Epithelial cell of prostate (primary cell): ENCODE measurements around the gene ARHGAP26.

ENCODE experiments used
- DNase-seq: peaks from one replicate; pipeline ENCODE4 v3.0.0-alpha.2; 2011; ENCODE audit warnings: low read depth, low spot score
- H3K27ac ChIP-seq: fragments of 450-650 bp; 2 replicates; pipeline ENCODE4 v1.5.1; 2017; ENCODE audit warnings: mild to moderate bottlenecking

The ARHGAP26 gene

DNA sequence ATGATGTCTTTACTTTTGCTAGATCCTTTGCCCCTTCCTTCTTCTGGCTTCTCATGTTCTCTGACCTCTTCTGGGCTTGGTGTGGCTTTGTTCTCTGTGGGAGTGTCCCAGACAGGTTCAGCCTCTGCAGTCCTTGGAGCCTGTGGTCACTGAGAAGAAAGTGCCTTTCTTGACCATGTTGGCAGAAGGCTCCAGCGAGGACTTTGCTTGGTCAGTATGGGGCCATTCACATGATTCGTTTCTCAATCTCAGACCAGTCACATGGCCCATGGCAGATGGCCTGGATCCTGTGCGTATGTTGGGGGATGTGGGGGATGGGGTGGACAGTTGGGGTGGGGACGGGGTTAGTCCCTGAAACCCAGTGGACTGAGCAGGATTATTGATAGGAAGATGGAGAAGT is 274.1 kb downstream of the ARHGAP26 start:
- DNase-seq: no peak
- H3K27ac ChIP-seq: no peak overlapping the region

DNA sequence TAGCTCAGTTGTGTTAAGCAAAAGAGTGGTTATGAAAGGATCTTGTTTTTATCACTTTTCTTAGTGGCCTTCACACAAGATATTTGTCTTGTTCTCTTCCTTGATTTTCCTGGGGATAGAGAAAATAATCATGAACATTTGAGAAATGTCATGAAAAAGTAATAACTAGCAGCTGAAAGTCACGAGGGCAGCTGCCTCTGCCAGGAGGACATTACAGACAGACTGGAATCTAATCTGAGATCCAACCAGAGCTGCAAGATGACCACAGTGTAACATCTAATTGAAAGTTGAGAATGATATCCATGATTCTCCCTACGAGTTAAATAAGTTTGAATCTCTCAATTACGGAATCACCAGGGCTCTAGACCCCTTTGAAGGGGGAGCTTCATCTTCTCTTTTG is 274.9 kb downstream of the ARHGAP26 start:
- no peak for DNase-seq
- no peak overlapping the region for H3K27ac ChIP-seq

DNA sequence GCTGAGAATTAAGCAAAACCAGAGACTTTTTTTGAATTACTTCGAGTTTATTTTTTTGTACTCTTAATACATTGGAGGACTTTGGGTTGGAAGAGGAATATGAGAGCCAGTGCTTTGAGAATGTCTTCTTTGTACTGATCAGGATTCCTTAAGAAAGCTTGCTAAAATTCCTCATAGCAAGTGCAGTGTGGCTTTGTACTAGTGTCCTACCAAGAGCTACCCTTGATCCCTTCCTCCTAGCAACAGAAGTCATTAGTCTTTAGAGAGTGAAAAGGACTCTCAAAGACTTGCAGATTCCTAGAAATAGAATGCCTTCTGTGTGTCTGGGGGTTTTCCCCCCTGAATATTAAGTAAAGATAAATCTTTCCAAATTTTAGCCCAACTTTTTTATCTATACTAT is 276.1 kb downstream of the ARHGAP26 start:
- DNase-seq: no peak

DNA sequence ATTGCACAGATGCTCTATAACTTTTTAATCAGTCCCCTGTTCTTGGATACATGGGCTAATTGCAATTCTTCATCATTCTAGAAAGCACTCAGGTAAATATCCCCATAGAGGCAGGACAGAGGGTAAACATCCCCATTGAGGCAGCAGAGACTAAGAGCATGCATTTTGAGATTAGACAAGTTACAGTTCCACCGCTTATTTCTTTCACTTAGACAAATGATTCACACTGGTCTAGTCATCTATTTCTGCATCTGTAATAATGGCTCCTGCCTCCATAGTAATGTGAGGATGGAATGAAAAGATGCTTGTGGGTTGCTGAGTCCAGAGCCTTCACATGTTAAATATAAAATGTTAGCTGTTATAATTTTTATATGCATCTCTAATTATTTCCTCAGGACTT is 276.9 kb downstream of the ARHGAP26 start:
- no peak for DNase-seq
- no peak overlapping the region for H3K27ac ChIP-seq

More for the DNA sequence above, 276.1 kb downstream of the ARHGAP26 start:
- H3K27ac ChIP-seq: no peak overlapping the region

DNA sequence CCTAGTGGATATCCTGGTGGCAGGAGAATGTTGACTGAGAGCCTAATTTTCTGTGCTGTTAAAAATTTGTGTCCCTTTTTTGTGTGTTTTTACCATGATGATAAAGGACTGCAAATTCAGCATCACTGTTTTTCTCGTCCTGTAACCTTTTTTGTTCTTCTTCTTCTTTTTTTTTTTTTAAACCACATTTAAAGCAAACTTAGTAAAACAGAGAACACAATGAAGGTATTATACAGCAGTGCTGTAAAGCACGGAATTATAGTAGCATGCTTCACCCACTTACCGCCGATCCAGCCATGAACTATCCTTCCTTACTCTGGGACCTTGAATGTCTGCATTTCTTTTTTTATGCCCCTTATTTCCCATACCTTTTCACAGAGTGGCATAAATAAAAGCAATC is 280.0 kb downstream of the ARHGAP26 start:
- DNase-seq: no peak
- no peak overlapping the region for H3K27ac ChIP-seq

DNA sequence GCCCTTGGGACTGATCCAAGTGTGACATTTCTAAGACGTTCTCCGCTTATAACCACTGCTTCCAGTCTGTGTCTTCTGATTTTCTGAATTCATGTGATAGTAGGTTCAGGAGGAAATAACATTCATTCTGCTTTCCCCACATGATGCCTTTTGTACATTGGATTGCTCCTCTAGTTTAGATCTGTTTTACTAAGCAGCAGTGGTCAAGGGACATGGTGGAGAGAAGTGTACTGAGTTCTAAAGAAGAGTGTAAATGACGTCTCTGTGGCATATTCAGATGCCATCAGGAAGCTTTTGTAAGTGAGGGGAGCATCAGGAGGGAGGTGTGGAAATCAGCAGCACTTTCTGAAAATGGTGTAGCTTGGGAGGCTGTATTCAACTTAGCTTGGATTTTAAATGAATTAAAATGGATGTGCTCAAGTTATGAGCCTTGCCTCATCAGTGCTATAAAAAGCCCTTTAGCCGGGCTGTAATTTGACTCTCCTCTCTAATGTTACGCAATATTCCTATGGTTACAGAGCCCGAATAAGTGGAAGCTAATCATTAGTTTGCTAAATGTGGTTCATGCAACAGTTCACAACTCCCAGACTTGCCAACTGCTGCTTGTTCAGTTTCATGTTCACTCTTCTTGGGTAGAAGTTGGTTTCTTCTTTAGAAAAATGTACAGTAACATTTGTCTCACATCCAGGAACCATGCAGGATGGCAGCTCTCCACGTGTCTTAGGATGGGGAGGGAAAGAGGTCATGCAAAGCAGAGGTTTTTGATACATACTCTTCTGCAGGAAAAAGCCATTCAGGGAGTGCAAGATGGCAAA is 281.3 kb downstream of the ARHGAP26 start:
- H3K27ac ChIP-seq: no peak overlapping the region
- DNase-seq: no peak

DNA sequence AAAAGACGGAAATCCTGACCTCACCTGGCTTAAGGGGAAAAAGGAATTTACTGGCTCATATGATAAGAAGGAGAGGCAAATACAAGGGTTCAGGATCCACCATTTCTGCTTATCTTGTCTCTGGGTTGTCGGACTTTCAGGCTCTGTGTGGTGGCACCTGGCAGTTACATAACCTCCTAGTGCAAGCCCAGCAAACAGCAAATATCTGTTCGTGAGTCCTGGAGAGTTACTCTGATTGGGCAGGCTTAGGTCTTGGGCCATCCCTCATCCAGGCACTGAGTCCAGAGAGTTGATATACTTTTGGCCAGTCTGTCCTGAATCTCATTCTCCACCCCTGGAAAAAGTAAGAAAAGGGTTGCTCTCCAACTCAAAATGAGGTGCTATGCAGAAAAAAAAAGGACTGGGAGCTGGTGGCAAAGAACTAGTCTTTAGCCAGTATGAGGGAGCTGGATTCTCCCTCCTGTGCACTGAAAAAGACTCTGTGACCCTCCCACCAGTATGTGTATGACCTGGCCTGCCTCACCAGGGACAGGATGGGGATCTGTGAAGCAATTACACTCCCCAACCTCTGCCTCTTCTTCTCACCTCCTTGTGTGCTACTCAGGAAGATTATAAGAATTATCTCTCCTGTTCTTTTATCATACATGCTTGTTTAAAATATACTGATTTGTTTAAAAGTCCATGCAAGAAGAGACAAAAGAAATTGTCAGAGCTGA is 282.9 kb downstream of the ARHGAP26 start:
- no peak overlapping the region for H3K27ac ChIP-seq
- no peak for DNase-seq

DNA sequence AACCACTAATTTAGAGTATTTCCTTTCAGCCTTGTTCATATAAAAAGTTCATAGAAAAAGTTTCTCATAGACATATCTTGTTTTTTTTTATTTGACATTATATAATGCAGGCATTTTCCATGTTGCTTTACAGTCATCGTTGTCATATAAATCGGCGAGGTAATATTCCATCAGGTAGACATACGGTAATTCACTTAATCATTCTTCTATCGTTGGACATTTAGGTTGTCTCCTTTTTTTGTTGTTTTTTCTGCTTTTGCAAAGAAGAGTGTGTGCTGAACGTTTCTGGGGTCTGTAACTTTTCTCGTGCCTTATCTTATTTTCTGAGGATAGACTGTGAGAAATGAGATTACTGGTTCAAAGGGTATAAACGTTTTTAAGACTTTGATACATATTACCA is 283.6 kb downstream of the ARHGAP26 start:
- DNase-seq: no peak

DNA sequence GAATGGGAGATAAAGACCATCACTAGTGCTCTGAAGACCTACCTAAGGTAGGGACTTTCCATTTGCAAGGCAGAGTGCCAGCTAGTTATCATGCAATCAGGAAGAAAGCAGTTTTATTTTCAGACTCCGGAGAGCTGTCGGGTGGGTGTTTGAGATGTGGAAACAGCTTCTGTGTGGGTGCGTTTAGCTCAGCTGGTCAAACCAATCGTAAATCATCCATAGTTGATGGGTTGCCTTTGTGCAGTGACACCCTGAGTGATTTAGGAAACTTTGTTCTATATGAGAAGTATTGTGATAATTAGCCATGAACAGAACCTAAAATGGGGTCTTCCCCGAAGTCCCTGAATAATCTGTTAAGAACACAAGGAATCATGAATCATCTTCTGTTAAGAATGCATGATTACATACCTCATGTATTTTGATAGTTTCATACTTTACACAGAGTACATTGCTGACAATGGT is 284.3 kb downstream of the ARHGAP26 start:
- no peak overlapping the region for H3K27ac ChIP-seq
- no peak for DNase-seq

More for the DNA sequence above, 283.6 kb downstream of the ARHGAP26 start:
- no peak overlapping the region for H3K27ac ChIP-seq

DNA sequence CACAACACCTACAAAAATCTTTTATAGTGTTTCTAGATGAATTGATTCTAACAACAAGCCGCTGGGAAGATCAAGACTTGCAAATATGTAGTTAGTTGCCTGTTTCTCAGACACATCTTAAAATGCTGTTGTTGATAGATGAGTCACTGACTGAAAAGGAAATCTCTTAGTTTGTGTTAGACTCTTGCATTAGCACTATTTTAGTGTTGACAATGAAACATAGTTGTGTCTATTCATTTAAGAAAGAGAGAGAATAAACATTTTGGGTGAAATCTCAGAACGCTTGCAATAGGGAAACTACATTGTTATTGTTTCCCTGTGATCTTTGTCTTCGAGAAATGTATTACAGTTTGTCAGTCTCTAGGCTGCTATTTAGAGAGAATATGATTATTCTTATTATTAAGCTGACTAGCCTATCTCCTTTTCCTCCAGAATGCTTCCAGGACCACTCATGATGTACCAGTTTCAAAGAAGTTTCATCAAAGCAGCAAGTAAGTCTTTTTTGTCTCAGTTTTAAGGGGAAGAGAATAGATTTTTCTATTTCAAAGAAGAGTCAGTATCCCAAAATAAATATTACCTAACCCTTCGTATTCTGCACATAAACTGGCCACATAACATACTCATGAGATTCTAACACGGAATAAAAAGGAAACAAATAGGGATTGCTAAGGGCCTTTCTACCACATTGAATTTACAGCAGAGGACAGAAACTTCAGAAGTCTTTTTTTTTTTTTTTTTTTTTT is 285.6 kb downstream of the ARHGAP26 start:
- DNase-seq: no peak

DNA sequence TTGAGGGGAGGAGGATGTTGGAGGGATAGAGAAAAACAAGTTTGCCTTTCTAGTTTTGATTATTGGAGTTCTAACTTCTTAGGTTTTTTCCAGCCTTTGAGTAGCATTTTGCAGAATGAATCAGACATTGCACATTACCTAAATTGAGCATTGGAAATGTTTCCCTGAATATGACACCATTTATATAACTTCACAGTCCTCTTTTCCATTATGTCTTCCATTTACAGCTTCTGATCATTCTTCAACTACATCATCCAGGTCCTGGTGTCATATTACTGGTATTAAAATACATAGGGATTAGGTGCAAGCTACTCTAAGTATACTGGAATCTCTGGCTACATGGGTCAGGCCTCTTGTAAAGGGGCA is 286.1 kb downstream of the ARHGAP26 start:
- DNase-seq: no peak
- no peak overlapping the region for H3K27ac ChIP-seq

More for the DNA sequence above, 285.6 kb downstream of the ARHGAP26 start:
- no peak overlapping the region for H3K27ac ChIP-seq

DNA sequence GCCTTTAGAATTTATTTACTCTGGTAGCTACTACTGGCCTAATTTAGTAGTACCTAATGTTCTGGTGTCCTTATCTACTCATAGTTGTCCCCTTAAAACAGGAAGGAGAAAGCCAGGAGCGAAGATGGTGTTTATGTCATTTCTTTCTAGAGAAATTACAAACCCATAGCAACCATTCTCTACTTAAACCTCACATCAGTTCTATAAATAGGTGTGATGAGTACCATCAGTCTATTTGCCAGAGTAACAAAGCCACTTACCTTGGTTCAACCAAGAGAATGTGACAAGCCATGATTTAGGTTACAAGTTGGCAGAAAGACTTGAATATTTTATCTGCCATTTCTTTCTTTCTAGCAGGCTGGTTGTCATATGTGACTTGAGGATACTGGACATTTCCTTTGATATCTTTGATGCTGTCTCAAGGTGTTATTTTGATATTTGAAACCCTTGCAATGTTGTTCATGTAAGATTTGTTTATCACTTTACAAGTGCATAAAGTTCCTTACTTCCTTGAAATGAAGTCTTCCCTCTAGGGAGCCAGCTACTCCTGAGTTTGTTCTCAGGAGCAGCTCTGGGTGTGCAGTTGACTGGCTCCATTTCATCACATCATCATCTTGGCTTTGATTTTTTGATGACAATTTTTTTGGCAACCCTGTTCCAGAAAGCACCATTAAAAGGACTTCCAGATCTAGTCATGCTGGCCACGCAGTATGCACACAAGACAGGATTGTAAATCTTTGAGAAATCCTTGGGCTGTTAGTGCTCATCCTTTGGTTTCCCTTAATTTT is 286.8 kb downstream of the ARHGAP26 start:
- DNase-seq: no peak
- no peak overlapping the region for H3K27ac ChIP-seq

DNA sequence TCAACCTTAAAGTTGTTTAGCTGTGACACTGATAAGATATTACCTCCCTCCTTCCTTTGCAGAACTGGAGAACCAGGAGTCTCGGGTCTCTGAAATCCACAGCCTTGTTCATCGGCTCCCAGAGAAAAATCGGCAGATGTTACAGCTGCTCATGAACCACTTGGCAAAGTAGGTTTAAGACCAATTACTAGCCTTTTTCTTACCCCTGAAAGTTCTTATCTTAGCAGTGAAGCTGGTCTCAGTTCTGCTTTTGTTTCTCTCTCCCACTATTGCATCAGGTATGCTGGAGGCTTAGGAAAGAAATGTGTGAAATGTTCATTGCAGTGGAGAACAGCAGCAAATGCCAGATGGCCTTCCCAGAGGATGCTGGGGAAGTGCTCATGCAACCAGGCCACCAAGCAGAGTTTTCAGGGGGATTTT is 287.4 kb downstream of the ARHGAP26 start:
- no peak for DNase-seq
- H3K27ac ChIP-seq: no peak overlapping the region

DNA sequence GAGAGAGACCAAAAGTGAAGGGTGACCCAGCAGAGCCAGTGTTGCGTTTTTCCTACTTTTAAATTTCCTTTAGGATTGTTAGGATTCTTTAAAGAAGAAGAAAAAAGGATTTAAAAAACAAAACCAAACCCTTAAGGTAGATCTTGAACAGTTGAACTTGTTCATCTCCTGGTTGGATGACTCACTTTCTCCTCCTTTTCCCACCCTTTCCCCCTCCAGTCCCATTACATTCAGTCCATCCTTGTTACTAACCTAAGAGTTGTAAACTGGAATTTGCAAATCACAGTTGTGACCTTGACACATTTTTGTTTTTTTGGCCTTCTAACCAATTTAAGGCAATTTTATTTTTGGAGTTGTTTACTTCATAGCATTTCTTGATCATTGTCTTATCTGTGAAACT is 289.2 kb downstream of the ARHGAP26 start:
- no peak for DNase-seq
- peak overlapping the region; percentile 96 for H3K27ac ChIP-seq

DNA sequence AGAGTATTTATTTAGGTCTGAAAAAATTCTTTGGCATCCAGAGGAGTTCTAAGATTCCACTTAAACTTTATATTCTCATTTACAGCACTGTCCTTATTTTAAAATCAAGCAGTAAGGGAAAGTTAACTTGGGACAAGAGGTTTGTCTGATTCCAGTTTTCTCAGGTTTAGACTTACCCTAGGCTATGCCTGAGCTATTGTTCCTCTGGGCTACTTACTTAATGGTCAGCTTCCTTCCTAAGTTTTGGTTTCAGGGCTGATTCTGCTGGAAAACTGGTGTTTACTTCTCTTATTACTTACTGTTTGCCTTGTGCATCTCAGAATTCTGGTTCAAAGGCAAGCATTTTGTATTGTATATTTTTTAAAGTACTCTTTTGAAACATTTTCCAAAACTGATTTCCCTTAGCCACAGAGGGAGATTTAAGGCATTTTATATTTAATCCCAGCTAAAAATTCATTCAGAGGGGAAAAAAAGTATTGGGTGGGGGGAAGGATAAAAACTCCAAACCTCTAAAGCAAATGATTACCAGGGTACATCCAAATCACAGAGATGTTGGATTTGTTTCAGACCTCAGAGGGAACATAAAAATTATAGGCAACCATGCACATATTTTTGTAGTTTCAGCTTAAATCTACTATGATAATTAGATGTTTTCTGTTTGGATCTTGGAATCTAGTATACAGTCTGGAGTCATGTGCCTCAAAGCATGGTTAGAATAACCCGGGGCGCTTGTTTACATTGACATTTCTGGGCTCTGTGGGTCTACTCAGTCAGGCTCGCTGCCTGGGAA is 290.0 kb downstream of the ARHGAP26 start:
- peak overlapping the region; percentile 96 for H3K27ac ChIP-seq
- DNase-seq: no peak

DNA sequence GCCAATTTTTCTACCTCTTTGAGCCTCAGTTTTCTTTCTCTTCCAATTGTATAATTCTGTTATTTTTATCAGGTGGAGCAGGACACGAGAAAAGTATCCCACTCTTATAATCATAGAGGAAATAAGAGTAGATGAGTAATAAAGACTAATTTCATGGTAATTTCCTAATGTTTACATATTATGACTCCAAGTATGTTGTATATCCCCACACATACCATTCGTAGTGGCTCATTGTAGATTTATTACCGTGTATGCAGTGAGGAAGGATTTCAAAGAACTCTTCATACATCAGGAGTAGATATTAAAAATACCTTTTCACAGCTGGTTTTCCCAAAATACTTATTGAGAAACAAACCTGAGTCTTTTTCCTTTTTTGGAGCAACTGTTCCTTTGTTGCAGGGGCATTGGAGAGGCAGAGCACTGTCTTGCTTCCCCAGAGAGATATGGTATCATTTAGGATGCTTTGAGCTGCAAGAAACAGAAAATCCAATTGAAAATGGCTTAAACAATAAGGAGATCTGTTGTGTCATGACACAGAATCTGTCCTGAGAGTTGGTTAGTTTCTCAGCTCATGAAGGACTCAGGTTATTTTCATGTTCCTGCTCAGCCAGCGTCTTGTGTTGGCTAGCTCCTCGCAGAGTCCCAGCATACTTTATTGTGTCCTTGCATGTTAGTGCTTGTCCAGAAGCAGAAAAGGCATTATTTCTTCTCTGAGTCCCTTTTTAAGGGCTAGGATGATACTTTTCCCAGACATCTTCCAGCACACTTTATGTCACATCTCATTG is 291.2 kb downstream of the ARHGAP26 start:
- DNase-seq: peak; percentile 69
- peak overlapping the region; percentile 96 for H3K27ac ChIP-seq

DNA sequence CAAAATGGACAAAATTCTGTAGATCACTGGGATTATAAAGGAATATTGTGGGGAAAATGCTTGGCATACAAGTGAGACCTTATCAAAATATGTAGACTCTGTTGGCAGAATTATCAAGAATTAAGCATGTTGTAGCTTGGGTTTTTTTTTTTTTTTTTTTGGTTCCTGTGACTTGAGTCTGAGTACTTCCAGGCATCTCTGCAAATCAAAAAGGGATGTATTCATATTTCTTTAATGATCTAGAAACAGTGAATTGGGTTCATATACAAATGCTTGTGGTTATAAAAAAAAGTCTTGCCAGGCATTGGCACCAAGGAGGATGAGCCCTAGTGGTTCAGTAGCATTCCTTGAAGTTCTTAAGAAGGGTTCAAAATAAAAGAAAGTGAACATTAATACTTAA is 292.2 kb downstream of the ARHGAP26 start:
- no peak for DNase-seq
- H3K27ac ChIP-seq: peak overlapping the region; percentile 96

DNA sequence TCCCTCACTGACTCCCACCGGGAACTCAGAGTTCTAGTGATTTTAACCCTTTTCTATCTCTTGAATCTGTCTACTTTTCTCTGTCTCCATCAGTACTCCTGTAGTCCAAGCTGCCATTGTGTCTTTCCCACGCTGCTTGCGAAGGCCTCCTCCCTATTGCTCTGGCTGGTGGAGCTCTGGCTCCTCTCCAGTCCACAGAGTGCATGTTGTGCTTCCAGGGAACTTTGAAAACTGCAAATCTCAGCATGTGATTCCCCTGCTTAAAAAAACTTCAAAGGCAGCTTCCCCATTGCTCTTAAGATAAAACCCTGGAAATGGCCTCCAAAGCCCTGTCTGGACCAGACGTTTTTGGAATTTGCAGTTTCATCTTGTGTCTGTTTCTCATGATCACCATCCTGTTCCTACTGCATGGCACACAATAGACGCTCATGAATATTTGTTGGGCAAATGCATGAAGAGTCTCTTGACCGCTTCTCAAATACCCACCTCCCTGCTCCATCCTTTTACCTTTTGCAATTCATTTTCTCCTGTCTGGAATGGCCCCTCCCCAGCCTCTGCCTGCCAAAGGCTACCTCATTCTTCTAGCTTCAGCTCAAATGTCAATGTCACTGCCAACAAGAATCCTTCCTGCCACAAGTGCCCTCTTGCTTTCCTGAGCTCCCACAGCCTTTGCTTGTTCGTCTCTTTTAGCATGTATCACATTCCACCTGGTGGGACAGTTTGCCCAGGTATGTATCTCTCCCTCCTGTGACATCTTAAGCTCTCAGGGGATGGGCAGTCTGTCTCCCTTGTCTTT is 293.2 kb downstream of the ARHGAP26 start:
- H3K27ac ChIP-seq: peak overlapping the region; percentile 96
- no peak for DNase-seq
